LHCN-M2 (cell line): Measurements from ENCODE around the gene GDPD3. TPM values are rescaled to one million over a fixed set of nuclear protein-coding genes. Genes with fewer than 3 reads are reported as not detected.
"Not testable (repeated sequence)": the region's sequence is repeated elsewhere in the genome, so short reads cannot be mapped to it uniquely, and the experiment has no call there.

Experiments
- DNase-seq: peaks from one replicate; pipeline ENCODE4 v3.0.0-alpha.2; 2012; ENCODE audit warnings: low read depth
- total RNA-seq: library from RNA; depleted of rRNA; stranded (reverse); fragments of >200 nt; gene quantifications from 2 replicates; pipeline ENCODE4 v1.2.3, GENCODE V29; 2014

The GDPD3 gene
- total RNA-seq, 1 experiment from 2014 or later: 1.0 TPM

- DNase-seq: no peak
Measured at GRCh38 chr16:30124985-30125379, 11.6 kb upstream of the GDPD3 start.

- no peak for DNase-seq
Measured at GRCh38 chr16:30122604-30123160, 9.3 kb upstream of the GDPD3 start.

GRCh38 chr16:30121741-30122571 lies 8.6 kb upstream of the GDPD3 start:
- DNase-seq: no peak

- no peak for DNase-seq
Measured at GRCh38 chr16:30120340-30121105, 7.2 kb upstream of the GDPD3 start.

GRCh38 chr16:30119428-30119827 lies 6.1 kb upstream of the GDPD3 start:
- DNase-seq: no peak

GRCh38 chr16:30117768-30118167 lies 4.4 kb upstream of the GDPD3 start:
- DNase-seq: no peak

GRCh38 chr16:30116291-30117207 lies 3.2 kb upstream of the GDPD3 start:
- DNase-seq: no peak

- no peak for DNase-seq
Measured at GRCh38 chr16:30115238-30115637, 1.9 kb upstream of the GDPD3 start.

- not testable (repeated sequence) for DNase-seq
Measured at GRCh38 chr16:30114833-30115232, 1.5 kb upstream of the GDPD3 start.

GRCh38 chr16:30114411-30114810 lies 1.1 kb upstream of the GDPD3 start:
- DNase-seq: no peak

- DNase-seq: peak; percentile 57
Measured at GRCh38 chr16:30113711-30114333, 485 bp upstream of the GDPD3 start.

GRCh38 chr16:30112197-30113030 lies 923 bp downstream of the GDPD3 start:
- DNase-seq: peak; percentile 37

- DNase-seq: peak; percentile 62
Measured at GRCh38 chr16:30110661-30111060, 2.7 kb downstream of the GDPD3 start.

- no peak for DNase-seq
Measured at GRCh38 chr16:30108059-30108850, 5.1 kb downstream of the GDPD3 start.

GRCh38 chr16:30104492-30104891 lies 8.8 kb downstream of the GDPD3 start:
- no peak for DNase-seq

GRCh38 chr16:30104090-30104489 lies 9.2 kb downstream of the GDPD3 start:
- DNase-seq: no peak

- DNase-seq: no peak
Measured at GRCh38 chr16:30096862-30097563, 16.3 kb downstream of the GDPD3 start.

- DNase-seq: peak; percentile 72
Measured at GRCh38 chr16:30096105-30096861, 17.1 kb downstream of the GDPD3 start, which contains the start of gene YPEL3. YPEL3 (minus strand) TSS chr16:30096213; CDS start chr16:30095482, 731 bp downstream.
